Non-pigmented ciliary epithelial cell (primary cell): ENCODE measurements around the gene ERC2.

Source experiments
- DNase-seq: peaks from one replicate; pipeline ENCODE4 v3.0.0-alpha.2; 2010; ENCODE audit warnings: low read depth

Gene ERC2

GRCh38 chr3:55584030-55584429, 884.2 kb downstream of the ERC2 start:
- DNase-seq, result no peak

GRCh38 chr3:55583475-55583874, 884.8 kb downstream of the ERC2 start:
- DNase-seq, result no peak

- no peak for DNase-seq
These were observed 888.8 kb downstream of the ERC2 start for GRCh38 chr3:55579496-55579895.

DNA sequence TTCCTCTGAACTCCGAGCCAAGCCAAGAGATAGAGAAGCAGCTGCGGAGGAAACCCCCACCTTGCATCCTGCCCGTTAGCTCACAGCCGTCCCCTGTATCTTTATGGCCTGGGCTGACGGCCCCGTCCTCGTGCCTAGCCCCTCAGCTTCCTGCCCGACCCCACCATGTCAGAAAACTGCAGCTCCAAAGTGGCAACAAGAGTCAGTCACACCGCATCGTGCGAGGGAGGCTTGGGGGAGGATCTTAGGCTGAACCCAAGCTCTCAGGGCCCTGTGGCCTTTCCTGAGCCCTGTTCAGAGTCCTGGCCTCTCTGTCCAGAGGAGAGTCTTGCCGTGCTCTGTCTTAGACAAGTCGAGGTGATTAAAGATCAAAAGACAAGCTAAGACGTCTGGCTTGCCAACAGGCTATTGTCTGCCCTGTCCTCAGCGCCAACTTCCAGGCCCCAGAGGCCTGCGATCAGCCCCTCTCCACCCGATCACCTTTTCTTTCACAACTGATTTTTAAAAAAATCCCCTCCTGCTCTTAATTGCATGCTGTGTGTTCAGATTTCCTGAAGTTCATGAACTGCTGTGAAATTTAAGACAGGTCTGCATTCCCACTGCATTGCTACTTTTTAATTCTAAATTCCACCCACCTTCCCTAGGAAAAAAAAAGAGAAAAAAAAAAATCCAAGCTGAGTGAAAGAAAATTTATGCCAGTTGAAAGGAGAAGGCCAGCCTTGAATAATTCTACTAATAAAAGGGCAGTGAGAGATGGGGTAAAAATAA, 891.5 kb downstream of the ERC2 start:
- no peak for DNase-seq

GRCh38 chr3:55574671-55575070, 893.6 kb downstream of the ERC2 start:
- no peak for DNase-seq

DNA sequence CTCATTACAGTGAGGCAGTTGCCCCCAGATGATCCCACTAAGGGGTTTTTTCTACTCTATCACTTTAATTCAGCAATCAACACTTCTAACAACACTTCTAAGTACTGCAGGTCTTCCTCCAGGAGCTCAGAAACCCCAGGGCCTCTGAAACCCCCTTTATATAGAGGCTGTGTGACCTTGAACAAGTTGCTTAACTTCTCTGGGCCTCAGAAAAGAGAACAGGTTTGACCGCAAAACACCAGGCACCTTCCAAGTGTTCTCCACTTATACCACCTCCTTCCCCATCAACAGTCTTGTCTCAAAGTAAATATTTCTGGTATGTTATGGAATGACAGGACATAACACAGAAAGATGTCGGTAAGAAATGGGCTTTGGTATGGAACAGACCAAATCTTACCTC, 895.5 kb downstream of the ERC2 start:
- DNase-seq, result no peak

GRCh38 chr3:55571913-55572312, 896.4 kb downstream of the ERC2 start:
- DNase-seq, result no peak

GRCh38 chr3:55571216-55571813, 897.0 kb downstream of the ERC2 start:
- DNase-seq, result no peak

DNA sequence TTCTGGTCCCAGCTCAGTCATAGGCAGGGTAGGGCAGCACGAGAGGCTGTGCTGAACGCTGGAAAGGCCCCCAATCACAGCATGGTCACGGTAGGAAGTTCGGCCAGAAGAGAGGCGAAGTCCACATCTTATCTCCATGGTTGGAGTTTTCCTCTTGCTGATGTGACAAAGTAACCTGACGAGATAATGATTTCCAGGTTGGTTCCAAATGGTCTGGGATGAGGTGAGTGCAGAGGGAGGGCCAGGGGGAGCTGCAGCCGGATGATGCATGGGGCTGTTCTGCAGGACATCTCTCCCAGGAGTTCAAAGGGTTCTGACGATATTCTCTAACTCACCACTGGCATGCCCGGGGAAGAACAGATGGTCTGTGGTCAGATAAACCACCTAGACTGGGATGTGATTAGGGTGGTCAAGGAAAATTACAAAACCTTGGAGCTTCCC, 898.0 kb downstream of the ERC2 start:
- DNase-seq, result no peak

DNA sequence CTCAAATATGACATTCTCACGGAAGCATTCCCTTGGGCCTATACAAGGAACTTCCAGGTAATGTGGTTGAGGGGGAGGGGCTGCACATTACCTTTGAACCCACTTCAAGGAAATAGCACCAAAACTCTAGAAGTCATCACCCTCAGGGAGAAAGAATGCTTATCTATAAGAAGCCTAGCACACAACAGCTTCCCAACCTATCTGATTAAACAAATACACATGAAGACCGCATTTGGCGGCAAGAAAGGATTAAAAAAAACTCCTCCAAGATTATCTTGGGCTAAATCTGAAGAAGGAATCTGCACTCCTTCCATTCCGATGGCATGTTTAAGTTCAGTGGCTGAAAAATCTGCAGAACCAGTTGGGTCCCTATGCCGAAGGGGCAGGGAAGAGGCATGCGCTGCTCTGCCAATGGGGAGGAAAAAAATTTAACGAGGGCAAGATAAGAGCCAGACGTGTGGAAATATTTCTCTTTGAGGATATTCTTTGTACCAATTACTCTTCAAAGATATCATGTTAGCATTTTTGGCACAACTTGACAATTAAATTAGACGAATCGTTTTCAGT, 899.2 kb downstream of the ERC2 start:
- no peak for DNase-seq

- DNase-seq, result no peak
These were observed 900.7 kb downstream of the ERC2 start for GRCh38 chr3:55567615-55568014.

DNA sequence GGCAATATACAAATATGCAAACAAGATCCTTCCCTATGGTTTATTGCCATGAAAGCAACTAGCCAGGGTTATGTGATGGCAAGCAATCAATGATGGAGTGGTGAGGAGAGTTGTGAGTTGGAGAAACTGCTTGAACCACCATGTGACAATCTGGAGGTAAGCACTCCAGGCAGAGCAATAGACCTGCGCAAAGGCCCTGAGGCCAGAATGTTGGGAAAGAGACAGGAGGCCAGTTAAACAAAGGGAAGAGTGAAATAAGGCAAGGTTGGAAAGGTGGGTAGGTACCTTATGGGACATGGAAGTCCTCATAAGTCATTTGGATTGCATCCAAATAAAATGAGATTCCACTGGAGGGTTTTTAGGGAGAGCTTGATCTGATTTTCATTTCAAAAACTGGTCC, 901.1 kb downstream of the ERC2 start:
- no peak for DNase-seq

DNA sequence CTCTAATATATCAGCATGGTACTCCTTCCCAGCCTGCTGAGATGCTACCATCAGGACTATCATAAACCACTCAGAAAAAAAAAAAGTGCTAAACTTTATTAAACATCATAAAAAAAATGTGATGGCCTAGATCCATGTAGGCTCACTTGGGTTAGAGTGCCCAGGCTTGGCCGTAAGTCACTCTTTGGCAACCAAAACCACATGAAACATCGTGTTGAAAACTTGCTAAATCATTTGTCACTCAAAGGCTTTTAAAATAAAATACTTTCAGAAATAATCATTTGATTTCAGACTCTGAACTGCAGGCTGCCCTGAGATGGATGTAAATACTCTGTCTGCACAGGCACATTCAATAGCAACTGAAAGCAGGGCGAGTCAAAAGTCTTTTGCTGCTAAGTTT, 902.7 kb downstream of the ERC2 start:
- no peak for DNase-seq

GRCh38 chr3:55564726-55565125, 903.5 kb downstream of the ERC2 start:
- no peak for DNase-seq

- DNase-seq, result no peak
These were observed 905.6 kb downstream of the ERC2 start for GRCh38 chr3:55562700-55563099.

GRCh38 chr3:55559500-55560423, 908.5 kb downstream of the ERC2 start:
- DNase-seq, result no peak

- DNase-seq, result no peak
These were observed 910.0 kb downstream of the ERC2 start for GRCh38 chr3:55558316-55558715.

DNA sequence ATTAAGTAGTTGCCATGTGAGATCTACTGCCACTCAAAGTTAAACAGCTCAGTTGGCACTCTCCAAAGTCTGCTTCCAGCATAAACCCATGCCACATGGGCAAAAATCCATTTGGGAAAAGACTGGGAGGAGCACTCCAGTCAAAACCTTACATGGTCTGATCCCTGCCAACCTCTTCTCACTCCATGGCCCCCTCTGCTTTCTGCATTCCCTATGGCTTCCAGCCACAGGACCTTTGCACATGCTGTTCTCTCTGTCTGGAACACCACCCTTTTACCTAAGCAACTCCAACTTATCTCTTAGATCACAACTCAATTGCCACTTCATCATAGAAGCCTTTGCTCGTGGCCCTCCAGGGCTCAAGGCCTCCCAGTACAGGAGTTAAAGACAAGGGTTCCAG, 910.7 kb downstream of the ERC2 start:
- no peak for DNase-seq

DNA sequence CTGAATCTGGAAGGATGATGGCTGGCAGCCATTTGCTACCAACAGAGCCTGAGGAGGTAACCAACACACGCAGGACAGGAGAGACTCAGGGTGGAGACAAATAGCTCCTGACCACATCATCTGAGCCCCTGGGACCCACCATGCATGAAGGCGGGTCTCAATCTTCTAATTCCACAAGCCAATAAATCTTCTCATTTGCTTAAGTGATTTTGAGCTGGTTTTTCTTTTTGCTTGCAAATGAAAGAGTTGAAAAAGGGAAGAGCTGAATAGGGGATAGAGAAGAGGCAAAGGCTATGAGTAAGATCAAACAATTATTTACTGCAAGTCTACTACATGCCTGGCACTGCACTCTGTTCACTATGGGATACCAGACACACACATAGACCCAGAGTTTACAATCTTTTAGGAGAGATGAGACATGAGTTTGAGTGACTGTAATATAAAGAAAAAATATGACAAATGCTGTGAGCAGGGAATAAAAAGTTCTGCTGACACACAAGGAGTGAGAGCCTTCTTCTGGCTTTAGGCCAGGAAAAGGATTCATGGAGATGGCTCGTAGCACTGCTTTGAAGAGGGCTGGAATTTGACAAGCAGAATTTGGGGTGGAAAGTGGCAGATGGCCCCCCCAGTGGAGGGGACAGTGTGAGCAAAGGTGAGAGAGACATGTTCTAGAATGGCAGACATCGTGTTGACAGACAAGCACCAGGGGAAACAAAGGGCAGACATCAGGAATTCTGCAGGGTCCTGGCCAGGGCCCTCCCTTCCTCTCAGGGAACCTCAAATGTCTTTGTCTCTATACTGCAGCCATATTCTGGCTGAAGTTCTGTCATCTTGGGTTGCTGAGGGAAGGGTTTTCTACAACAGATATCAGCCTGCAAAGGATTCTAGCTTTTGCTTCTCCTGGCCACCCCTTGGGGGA, 911.4 kb downstream of the ERC2 start:
- no peak for DNase-seq

DNA sequence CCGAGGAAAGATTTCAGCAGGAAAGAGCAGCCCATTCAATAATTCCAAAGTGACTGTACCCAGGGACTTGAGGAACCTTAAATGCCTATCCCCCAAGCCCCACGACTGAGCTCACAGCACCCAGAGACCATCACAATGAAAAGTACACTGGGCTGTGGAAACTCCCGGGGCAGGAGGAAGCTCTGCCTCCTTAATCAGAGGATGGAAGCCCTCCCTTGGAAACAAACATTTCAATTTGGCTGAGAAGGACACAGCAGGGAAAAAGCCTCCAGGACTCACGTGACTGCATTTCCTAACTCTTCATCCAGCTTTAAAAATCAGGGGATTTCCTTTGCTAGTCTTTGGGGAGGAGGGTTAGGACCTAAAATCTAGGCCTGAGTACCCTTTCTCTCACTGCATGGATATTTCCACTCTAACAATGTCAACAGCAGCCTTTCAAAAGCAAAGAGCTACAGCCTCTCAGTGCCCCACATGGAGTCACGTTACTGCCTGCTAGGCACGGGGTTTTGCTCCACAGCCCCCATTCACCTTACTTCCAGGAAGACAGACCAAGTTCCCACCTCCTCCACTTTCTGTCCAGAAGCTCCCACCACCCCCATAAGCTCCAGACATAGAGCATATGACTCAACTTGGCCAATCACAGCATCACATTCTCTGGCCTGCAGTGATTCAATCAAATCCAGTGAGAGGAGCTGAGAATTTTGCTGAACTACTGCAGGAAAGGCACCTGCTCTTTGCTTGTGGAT, 912.2 kb downstream of the ERC2 start:
- DNase-seq, result no peak
